Stimulated activated CD4-positive, alpha-beta T cell treated with anti-CD3 and anti-CD28 coated beads, Interleukin-1b, Interleukin-23, amount 100 ng/mL, for 48 hours (primary cell): ENCODE measurements around the gene PANK2.

Experiments used
- DNase-seq: peaks from one replicate; pipeline ENCODE4 v3.0.0-alpha.2; 2020

PANK2 gene

DNA sequence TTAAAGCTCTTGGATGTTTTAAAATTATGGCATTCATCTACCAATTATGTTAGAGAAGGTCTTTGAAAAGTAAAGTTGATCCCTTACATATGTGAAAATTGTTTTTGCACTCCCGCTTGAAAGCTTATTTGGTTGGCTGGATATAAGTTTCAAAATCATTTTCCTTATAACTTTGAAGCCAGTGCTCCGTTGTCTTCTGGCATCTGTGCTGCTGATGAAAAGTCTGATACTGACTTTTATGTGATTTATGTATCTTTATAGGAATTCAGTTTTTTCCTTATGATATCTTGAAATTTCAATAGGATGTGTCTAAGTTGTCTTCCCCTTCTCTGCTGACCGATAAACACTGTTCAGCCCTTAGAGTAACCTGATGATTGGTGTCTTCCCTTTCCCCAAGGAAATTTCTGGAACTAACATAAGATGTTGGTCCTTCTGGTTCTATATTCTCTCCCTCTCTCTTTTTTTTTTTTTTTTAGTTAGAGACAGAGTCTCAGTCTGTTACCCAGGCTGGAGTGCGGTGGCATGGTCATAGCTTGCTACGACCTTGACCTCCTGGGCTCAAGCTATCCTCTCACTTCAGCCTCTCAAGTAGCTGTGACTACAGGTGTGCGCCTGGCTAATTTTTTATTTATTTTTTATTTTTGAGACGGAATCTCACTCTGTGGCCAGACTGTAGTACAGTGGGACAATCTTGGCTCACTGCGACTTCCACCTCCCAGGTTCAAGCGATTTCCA is 12.7 kb downstream of the PANK2 start:
- DNase-seq, result no peak

DNA sequence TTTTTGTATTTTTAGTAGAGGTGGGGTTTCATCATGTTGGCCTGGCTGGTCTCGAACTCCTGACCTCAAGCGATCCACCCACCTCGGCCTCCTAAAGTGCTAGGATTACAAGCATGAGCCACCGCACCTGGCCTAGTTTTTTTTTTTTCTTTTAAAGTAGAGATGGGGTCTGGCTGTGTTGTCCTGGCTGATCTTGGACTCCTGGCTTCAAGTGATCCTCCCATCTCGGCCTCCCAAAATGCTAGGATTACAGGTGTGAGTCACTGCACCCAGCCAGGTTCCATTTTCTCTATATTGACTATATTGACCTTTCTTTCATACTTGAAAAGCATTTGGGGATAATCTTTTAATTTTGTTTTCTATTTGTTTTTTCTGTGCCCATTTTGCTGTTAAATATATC is 13.3 kb downstream of the PANK2 start:
- no peak for DNase-seq

DNA sequence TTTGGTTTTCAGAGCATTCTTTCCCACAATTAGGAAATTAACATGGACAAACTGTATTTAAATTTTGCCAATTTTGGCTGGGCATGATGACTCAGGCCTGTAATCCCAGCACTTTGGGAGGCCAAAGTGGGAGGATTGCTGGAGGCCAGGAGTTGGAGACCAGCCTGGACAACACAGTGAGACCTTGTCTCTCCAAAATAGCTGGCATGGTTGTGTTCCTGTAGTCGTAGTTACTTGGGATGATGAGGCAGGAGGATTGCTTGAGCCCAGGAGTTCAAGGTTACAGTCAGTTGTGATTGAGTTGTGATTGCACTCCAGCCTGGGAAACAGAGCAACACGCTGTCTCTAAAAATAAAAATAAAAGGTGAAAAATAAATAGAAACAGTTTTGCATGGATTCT is 15.0 kb downstream of the PANK2 start:
- DNase-seq, result no peak

DNA sequence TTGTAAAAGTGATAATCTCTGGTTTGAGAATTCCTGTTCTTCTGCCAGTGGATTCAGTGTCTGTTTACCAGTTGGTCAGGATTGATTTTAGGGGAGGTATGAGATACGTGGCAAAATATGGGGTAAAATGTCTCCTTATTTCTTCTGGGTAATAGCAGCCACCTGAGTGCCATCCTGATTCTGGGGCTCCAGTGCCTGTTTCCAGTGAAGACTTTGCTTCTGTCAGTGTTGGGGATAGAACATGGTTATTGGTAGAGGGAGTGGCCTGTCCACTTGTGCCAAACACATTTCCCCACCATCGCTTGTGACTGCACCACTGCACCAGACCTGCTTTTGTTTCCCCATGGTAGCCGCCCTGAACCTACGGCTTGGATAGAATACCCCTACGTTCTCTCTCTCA is 15.7 kb downstream of the PANK2 start:
- DNase-seq, result no peak

DNA sequence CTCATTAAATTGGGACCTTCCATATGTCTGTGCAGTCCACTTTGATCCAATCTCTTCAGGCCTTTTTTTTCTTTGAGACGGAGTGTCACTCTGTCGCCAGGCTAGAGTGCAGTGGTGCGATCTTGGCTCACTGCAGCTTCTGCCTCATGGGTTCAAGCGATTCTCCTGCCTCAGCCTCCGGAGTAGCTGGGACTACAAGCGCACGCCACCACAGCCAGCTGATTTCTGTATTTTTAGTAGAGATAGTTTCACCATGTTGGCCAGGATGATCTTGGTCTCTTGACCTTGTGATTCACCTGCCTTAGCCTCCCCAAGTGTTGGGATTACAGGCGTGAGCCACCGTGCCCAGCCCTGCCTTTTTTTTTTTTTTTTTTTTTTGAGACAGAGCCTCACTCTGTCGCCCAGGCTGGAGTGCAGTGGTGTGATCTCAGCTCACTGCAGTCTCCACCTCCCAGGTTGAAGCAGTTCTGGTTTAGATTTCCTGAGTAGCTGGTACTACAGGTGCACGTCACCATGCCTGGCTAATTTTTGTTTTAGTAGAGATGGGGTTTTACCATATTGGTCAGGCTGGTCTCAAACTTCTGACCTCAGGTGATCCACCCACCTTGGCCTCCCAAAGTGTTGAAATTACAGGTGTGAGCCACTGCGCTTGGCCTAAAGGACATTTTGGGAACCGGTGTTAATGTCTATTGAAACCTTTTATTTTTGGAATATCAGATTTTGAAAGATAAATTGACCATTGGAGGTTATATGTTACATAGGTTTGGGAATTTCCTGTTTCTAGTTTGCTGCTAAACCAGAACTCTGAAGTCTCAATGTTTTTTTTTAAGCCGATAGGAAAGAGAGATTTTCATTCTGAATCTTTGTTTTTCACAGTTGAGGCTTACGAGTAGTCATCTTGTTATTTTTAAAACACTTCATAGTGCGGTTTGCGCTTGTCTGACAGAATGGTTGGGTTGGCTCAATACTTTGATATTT is 17.8 kb downstream of the PANK2 start:
- peak; percentile 60 for DNase-seq

DNA sequence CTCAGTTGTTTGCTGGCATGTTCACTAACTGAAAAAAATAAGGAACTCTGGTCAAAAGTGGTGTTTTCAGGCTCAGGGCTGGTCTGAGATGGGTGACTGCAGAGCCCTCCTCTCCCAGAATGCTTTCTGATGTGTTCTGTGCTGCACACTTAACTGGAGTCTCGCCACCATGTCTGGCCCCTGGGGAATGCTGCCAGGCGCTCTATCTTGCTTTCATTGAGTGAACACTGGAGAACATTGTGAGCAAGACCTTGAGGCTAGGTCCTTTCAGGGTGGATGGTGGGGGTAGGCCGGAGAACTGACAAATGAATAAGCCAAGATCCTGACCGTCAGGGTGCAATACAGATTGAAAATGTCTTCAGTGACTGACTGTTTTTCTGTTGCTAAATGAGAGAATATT is 19.5 kb downstream of the PANK2 start:
- DNase-seq, result no peak

DNA sequence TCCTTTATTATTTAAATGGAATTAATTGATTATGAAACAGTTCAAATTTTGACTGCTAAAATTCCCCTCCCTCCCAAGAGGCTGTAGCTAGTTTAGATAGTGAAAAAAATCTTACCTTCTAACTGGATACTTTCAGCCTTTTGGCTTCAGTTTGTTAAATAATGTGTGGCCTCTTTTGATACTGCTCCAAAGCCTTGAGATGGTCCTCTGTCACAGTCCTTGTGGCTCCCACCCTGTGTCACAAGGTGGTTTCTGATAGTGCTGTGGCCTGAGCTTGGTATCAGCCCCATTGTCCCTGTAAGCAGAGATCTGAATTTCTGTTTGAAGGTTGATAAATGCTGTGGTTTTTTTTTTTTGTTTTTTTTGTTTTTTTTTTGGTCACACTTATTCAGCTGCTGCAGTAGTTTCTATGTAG is 20.8 kb downstream of the PANK2 start:
- DNase-seq, result no peak

DNA sequence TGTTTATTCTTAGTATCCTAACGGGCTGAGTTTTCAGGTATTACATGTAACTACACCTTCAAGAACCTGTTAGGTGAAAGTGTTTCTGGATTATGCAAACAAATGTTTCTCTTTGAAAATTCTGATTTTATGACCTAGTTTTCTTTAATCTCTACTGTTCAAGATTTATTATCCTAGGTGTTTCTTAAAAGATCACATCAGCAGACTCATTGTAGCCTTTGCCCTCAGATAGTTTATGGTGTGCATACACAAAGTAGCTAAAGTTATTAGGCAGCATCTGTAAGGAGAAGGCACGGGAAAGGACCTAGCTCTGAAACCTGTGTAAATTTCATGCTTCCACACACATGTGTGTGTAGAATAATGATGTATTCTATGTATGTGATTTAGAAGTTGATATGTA is 21.7 kb downstream of the PANK2 start:
- DNase-seq, result no peak

DNA sequence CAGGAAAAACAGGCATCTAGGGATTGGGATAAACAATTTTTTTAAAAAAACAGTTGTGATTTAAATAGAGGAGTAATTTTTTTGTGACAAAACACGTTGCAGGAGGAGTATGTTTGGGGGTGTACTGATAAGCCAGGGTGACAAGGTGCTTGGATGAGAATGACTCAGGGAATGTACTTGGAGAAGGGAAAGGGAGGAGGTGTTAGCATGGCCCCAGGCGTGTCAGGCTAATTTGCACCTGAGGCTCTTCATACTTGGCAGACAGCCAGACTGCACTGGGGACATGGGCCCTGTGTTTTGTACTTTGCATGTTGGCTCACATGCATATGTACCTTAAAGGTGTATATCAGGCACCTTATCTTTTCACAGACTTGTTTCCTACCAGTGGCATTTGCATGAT is 22.8 kb downstream of the PANK2 start:
- DNase-seq, result no peak

DNA sequence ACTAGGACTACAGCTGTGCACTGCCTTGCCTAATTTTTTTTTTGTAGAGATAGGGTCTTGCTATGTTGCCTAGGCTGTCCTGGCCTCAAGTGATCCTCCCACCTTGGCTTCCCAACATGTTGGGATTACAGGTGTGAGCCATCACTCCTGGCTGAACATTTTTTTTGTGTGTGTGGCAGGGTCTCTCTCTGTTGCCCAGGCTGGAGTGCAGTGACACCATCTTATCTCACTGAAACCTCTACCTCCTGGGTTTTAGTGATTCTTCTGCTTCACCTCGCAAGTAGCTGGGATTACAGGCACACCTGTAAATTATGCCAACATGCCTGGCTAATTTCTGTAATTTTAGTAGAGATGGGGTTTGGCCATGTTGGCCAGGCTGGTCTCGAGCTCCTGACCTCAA is 25.3 kb downstream of the PANK2 start:
- DNase-seq, result no peak

DNA sequence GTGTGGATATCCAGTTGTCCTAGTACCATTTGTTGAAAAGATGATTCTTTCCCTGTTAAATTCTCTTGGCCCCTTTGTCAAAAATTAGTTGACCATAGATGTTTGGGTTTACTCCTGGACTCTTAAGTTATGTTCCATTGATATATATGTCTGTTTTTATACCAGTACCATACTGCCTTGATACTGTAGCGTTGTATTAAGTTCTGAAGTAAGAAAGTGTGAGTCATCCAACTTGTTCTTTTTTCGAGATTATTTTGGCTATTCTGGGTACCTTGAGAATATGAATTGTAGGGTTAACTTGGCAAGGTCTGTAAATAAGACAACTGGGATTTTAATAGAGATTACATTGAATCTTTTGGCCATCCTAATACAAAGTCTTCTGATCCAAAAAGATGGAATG is 26.5 kb downstream of the PANK2 start:
- no peak for DNase-seq

DNA sequence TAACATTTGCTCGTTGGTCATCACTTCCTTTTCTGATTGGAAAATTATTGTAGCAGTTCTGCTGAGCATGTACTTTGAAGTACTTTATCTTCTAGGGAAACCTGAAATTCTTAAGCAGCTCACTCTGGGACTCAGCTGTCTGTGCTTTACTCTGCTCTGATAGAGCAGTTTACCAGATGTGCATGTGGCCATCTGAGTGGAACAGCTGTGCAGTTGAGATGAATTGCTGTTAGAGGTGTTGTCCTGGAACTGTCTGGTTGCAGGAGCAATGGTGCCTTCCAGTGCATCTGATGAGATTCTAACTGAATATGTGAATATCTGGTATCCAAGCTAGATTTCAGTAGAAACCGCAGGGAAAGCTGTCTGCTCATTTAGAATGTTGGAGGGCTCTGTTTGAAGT is 27.2 kb downstream of the PANK2 start:
- no peak for DNase-seq

DNA sequence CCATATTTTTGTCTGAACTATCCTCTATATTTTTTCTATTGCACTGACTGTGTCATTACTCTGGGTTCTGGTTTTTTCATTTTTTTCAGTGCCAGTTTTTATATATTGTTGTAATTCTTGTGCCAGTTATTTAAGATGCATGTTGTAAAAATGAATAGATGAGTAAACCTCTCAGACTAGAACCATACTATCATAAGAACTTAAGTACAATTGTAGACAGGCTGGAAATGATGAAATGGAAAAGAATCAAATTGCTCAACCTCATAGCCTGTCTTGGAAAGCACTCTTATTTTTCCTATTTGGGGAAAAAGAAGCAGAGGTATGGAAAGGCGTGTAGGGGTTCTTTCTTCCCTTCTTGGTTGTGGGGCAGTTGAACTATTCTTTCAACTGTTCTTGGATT is 30.2 kb downstream of the PANK2 start:
- no peak for DNase-seq

DNA sequence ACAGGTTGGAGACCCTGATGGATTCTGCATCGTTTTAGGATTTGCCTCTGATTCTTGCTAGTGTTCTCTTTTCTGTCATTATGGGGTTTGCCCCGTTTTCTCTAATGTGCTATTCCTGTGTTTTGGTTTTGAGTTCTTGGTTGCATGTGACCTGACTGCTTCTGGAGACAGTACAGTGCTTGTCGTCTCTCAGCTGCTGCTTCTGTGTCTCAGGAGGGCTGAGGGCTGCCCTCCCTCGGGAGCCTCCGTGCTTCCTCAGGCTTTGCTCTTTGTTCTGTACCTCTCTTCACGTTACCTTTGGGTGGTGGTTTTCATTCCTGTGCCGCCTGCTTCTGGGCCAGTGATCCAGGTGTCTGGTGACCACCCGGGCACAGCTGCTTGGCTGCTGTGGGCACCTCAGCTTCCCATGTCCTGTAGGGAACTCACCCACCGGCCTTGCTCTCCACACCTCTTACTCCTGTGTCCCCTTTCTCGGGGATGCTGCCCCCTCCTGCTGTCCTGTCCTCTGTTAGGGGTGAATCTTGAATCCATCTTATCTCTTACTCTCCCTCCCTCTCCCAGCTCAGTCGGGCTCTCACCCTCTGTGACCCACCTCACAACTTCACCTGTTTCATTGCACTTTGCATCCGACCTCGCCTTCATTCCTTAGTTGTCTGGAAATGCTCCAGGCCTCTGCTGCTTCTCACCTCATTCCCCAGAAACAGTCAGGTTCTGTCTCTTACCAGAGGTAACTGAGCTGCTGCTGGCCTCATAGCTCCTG is 33.2 kb downstream of the PANK2 start:
- no peak for DNase-seq

DNA sequence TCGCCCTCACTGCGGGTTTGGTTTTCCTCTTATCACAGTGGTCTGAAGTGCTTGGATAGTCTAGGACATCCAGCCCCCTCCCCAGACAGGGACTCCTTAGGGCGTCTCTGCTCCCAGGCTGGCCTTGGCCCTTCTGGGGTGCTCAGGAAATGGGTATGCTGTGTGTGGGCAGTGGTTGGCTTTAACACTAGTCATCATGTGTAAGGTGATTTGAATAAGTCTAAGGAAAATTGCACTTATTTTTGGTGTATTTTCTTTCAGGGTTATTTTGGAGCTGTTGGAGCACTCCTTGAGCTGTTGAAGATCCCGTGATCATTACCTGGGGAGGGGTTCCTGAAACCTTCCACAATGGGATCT is 33.8 kb downstream of the PANK2 start:
- no peak for DNase-seq

DNA sequence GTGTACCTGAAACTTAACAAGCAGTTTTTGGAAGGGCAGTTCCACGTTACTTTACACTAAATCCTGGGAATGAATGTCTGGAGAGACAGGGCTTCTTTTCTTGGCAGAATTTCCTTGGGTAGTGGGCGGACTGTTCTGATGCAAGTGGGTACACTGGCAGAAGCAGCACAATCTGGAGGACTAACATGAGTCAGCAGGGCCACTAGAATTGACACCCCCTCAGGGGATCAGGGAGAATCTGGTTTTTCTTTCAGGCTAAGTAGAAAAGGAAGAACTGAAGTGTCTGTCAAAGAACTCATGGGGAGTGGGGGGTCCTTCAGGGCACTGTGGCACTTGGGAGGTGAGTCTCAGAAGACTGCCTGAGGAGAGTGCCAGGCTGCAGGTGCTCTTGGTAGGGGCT is 34.6 kb downstream of the PANK2 start:
- no peak for DNase-seq

DNA sequence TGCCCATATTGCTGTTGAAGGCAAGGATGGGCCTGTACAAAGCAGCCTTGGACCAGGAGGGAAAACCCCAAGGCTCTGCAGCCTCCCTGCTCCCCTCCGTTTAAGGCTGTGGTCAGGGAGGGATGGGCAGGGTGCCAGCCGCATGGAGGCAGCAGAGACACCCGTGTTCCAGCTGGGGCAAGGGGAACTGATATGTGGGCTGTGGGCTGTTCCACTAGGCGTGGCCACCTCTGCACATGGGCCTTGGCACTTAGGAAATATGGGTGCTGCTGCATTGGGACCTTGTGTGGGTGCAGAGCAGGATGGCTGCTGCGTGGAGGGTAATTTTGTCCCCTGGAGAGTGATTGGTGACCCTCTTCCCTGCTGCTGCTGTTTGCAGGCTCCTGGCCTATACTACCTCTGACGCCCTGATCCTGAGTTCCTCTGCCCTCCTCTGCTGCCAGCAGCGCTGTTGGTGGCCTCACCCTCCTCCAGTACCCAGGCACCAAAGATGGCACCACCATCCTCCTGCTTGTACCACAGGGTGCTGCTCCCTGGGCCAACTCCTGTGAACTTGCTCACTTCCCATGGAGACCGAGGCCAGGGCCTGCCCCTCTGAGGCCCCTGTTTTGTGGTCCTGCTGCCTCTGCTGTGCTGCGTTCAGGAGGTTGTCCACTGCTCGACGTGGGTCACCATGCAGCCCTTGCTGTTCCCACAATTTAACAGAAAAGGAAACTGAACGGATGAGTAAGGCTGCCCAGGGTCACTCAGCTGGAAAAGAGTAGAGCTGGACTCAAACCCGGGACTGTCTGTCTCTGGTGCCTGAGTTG is 35.3 kb downstream of the PANK2 start:
- no peak for DNase-seq

DNA sequence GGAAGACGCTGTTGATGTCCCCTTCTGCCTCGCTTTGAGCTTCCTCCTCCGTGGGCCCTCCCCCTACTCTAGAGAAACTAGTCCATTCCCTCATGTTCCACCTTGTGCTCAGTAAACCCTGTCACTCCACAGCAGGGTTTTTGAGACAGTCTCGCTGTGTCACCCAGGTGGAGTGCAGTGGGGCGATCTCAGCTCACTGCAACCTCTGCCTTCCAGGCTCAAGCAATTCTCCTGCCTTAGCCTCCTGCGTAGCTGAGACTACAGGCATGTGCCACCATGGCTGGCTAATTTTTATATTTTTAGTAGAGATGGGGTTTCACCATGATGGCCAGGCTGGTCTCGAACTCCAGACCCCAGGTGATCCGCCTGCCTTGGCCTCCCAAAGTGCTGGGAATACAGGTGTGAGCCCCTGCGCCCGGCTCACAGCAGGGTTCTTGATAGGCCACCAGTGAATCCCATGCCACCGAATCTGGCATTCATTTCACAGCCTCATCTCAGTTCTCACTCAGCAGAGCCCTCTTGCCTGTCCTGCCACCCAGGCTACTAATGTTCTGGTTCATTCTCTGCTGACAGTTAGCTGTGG is 36.0 kb downstream of the PANK2 start:
- DNase-seq, result no peak

DNA sequence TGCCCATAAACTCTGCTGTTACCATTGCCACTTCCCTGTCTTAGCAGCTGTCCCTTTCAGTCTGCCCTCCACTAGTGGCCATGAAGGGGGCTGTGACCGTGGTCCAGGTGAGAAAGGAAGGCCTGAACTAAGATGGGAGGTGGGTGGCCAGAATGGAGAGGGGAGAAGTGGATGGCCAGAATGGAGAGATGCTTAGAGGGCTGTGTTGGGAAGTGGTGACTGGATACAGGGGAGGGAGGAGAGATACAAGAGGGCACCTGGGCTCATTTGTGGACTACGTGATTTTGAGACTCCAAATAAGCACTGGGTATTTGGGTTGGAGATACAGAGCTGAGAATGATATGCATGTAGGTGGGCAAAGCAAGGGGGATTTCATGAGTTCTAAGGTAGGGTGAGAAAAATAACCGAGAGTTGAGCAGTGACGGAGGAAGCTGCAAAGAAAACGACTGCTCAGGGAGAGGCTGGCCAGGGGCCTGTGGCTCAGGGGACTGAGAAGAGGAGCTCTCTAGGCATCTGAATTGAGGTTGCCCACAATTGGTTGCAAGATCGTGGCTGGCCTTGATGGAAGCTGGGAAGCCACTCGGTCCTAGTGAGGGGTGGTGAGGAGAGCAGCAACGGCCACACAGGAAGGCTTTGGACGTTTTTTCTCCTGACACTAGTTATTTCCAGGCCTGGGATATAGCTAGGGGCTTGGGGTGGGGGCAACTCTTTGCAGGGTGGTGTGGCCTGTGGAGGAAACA is 36.9 kb downstream of the PANK2 start:
- no peak for DNase-seq

DNA sequence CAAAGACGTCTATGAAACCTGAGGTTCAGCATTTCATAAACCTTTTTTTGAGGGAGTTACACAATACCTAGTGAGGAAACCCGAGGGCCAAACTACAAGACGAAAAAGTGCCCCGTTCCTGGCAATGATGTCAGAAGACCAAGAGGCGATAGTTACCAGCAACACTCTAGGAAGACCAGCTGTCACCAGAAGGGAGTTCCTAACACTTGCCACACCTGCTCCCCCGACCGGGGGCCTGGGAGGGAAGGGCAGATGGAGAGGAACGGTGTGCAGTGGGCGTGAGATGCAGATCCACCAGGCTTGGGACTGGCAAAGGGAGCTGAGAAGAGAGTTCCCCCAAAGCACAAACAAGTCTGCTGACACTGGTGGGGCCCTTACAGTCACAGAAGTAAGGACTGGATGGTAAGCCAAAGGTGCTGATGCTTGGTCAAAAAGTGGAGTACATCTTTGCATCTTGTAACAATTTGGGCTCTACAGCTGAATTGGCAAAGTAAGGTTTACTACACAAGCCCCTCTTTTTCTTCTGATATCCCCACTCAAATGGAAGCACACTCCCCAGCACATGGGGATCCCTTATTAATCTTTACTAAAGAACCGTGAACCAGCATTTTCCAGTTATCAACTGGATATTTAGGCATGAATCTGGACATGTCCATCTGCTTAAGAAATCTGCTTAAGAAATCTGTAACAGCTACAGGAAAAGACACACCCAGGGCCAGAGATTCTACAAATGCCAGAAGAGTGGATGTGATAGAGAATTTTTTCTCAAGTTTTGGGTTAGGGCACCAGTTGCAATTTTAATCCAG is 38.5 kb downstream of the PANK2 start:
- DNase-seq, result no peak

DNA sequence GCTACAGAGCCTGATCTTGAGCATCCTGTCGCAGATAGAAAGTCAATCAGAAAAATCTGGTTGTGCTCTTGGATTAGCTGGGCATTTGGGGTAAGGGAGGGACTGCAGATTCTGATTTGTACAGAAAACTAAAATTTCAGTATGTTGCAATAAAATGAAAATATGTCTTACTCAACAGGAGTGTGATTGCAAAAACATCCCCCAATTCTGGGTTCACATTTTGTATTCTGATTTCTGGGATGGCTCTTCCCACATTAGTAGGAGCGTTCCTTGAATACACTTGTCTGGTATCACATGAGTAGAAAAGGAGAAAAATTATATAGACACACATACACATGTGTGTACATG is 40.5 kb downstream of the PANK2 start:
- no peak for DNase-seq
